ENCODE measurements around the gene LRMDA. TPM values are rescaled to one million over a fixed set of nuclear protein-coding genes. Genes with fewer than 3 reads are reported as not detected.

Gene LRMDA
- total RNA-seq, 2 experiments from 2014 or later: not detected

DNA sequence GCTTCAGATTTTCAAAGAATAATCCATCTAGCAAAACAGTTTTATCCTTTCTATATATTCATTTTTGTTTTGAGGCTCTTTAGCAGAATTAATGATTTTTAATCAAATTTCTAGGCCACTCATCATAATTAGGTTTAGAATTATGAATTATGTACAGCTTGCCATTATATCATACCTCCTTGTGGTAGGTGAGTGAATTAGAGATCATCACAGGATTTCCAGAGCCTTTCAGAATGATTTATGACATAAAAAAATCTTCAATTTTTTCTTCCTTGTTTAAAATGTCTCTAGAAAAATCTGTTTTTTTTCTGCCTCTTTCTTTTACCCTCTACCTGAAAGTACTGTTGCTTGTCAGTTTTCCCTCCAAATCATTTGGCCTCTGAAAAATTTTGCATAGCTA lies 433.3 kb downstream of the LRMDA start:
- POLR2A ChIA-PET: no interaction called here
- Mint-ChIP-seq H3K4me1 (no peaks in the 10 kb centered on the region), H3K27ac (no peak overlapping the region), H3K4me3 (no peak overlapping the region), H3K27me3 (no peaks in the 10 kb centered on the region), H3K9me3 (no peaks in the 10 kb centered on the region), H3K36me3 (no peaks in the 10 kb centered on the region)
- no peak for ATAC-seq (ENCODE audit: low read depth)
- DNase-seq: no peak

DNA sequence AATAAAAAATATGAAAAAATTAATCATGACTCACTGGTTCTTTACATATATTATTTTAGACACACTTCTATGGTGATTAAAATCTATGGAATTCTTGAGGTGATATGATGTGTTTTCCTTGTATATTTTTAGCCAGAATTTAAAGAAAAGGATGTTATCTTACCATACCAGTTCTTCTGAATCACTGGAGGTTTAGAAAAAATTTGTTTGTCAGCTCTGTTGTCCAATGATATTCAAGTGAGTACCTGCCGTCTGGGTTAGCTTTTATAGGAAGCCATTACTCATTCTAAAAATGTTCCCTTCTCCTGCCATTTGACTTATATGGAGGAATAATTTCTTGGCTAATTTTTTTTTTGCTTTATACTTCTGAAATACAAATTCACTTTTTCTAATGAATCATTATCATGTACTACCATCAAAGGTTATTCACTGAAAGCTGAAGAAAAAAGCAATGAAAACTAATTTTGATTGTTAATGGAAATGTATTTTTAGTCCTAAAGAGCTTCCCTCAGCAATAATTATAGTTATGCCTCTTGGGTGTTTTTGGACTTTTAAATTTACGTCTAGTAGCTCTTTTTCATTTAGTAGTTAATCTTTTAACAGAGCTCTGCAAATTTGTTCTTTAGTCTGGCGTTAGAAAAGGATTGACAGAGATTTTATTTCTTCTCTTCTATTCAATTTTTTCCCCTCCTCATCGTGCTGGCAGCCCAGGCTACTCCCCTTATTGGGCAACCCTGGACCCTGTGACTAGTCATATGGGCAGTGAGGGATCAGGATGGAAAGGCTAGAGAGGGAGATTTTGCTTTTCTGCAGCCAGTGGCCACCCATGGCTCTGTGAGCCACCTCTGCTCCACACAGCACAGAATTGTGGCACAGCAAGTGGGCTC lies 434.2 kb downstream of the LRMDA start:
- DNase-seq (no peak), ATAC-seq (ENCODE audit: low read depth) (no peak)
- Mint-ChIP-seq H3K4me1 (no peaks in the 10 kb centered on the region), H3K27ac (no peak overlapping the region), H3K9me3 (no peaks in the 10 kb centered on the region), H3K36me3 (no peaks in the 10 kb centered on the region), H3K4me3 (no peak overlapping the region), H3K27me3 (no peaks in the 10 kb centered on the region)
- POLR2A ChIA-PET: no interaction called here

DNA sequence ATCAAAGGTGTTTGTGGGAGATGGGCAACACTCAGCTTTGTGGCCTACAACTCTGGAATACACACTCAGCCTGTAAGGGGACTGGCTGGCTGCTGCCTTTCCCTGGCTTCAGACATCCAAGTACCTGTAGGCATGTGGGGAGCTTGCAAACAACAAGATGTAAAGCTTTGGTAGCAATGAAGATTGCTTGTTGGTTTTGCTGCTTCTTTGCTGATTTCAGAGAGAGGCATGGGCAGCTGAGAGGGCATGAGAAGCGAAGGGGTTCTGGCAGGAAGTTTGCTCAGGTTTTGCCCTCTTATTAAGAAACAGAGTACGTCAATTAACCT lies 434.8 kb downstream of the LRMDA start:
- POLR2A ChIA-PET: no interaction called here
- H3K36me3 Mint-ChIP-seq: no peaks in the 10 kb centered on the region
- no peak overlapping the region for H3K27ac Mint-ChIP-seq
- H3K9me3 Mint-ChIP-seq: no peaks in the 10 kb centered on the region
- no peaks in the 10 kb centered on the region for H3K27me3 Mint-ChIP-seq
- DNase-seq (no peak), ATAC-seq (ENCODE audit: low read depth) (no peak)
- H3K4me1 Mint-ChIP-seq: no peaks in the 10 kb centered on the region
- no peak overlapping the region for H3K4me3 Mint-ChIP-seq

DNA sequence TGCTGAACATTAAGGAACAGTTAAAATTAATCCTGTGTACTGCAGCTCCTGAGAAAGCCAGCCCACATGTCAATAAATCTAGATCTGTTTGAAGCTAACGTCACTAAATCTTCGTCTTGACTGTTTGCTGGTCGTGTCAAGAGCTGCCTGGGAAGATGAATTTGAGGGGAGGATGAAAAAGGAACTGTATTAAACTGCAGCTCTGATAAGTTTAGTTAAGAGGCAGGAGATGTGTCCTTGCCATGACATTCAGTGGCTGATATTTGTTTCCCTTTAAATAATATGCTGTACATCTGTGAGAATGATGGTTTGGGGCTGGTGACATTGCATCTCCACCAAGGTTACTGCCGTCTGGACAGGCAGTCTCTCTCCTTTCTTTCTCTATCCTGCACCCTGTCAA lies 435.3 kb downstream of the LRMDA start:
- no peaks in the 10 kb centered on the region for H3K27me3 Mint-ChIP-seq
- H3K9me3 Mint-ChIP-seq: no peaks in the 10 kb centered on the region
- no peaks in the 10 kb centered on the region for H3K4me1 Mint-ChIP-seq
- POLR2A ChIA-PET: no interaction called here
- H3K36me3 Mint-ChIP-seq: no peaks in the 10 kb centered on the region
- DNase-seq (no peak), ATAC-seq (ENCODE audit: low read depth) (no peak)
- H3K27ac Mint-ChIP-seq: no peak overlapping the region
- H3K4me3 Mint-ChIP-seq: no peak overlapping the region

DNA sequence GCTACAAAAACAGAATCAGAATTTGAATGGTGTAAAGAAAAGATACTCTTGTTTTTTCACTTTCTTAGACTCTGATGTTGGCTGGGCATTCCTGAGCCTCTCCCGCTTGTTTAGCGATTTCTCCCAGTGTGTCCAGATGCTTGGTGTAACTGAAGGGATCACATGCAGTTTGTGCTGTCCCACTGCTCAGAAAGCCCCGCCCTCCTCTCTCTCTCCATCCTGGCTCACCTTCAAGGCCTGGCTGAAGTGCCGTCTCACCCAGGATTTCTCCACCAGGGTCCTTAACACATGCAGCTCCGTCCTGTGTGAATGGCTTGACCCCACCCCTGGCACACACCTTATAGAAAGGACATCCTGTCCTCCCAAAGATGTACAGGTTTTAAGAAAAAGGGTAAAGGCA lies 437.1 kb downstream of the LRMDA start:
- Mint-ChIP-seq H3K4me3 (no peak overlapping the region), H3K27me3 (no peaks in the 10 kb centered on the region), H3K36me3 (no peaks in the 10 kb centered on the region), H3K4me1 (no peaks in the 10 kb centered on the region), H3K9me3 (no peaks in the 10 kb centered on the region), H3K27ac (no peak overlapping the region)
- DNase-seq (no peak), ATAC-seq (ENCODE audit: low read depth) (no peak)
- POLR2A ChIA-PET: no interaction called here

DNA sequence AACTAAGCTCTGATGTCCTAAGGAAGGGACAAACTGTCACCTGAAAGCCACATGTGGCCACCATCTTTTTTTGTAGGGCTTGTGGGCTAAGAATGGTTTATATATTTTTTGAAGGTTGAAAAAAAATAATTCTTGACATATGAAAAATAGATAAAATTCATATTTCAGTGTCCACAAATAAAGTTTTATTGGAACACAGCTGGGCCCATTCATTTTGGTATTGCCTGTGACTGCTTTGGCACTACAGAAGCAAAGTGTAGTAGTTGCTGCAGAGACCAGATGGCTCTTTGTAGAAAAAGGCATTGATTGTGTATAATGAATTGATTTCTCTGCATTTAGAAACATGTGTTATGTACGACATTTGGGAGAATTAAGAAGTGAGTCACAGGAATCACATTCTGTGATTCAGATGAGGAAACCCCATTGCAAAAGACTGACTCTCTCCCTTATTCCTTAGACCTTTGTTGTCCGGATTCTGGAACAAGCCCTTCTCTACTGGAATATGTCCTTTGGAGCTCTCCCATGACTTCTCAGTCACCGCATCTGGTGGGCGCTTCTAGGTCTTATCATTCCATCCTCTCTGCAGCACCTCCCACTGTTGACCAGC lies 438.7 kb downstream of the LRMDA start:
- no peaks in the 10 kb centered on the region for H3K4me1 Mint-ChIP-seq
- no peaks in the 10 kb centered on the region for H3K27me3 Mint-ChIP-seq
- no peak overlapping the region for H3K27ac Mint-ChIP-seq
- ATAC-seq (ENCODE audit: low read depth) (no peak), DNase-seq (no peak)
- H3K9me3 Mint-ChIP-seq: no peaks in the 10 kb centered on the region
- POLR2A ChIA-PET: no interaction called here
- H3K36me3 Mint-ChIP-seq: no peaks in the 10 kb centered on the region
- H3K4me3 Mint-ChIP-seq: no peak overlapping the region

DNA sequence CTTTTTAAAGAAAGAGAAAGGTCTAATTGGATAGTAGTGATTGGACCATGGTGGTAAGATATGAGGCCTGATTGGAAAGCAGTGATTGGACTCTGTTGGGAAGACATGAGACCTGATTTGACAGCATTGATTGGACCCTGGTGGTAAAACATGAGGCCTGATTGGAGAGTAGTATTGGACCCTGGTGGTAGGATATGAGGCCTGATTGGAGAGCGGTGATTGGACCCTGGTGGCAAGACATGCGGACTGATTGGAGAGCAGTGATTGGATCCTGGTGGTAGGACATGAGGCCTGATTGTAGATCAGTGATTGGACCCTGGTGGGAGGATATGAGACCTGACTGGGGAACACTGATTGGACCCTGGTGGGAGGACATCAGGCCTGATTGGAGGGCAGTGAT lies 444.3 kb downstream of the LRMDA start:
- no peaks in the 10 kb centered on the region for H3K27me3 Mint-ChIP-seq
- ATAC-seq (ENCODE audit: low read depth): no peak
- no peak overlapping the region for H3K27ac Mint-ChIP-seq
- no peak overlapping the region for H3K4me3 Mint-ChIP-seq
- POLR2A ChIA-PET: no interaction called here
- no peaks in the 10 kb centered on the region for H3K36me3 Mint-ChIP-seq
- H3K9me3 Mint-ChIP-seq: no peaks in the 10 kb centered on the region
- DNase-seq: no peak
- no peaks in the 10 kb centered on the region for H3K4me1 Mint-ChIP-seq

DNA sequence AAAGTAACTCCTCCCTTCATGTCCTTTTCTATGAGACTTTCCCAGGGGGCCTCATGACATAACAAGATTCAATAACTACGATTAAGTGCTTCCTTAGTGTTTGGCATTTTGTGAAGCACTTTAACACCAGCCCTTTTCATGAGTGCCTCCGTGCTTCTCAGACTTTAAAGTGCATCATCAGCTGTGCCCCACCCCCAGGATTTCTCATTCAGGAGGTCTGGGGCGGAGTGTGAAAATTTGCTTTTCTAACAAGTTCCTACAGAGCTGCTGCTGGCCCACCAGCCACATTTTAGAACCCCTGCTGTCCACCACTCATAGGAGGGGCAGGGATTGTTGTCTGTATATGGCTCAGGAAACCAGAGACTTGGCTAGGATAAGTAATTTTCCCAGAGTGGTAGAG lies 445.3 kb downstream of the LRMDA start:
- H3K36me3 Mint-ChIP-seq: no peaks in the 10 kb centered on the region
- no peaks in the 10 kb centered on the region for H3K27me3 Mint-ChIP-seq
- H3K27ac Mint-ChIP-seq: no peak overlapping the region
- POLR2A ChIA-PET: no interaction called here
- no peak for DNase-seq
- H3K4me1 Mint-ChIP-seq: no peaks in the 10 kb centered on the region
- ATAC-seq (ENCODE audit: low read depth): no peak
- H3K9me3 Mint-ChIP-seq: no peaks in the 10 kb centered on the region
- no peak overlapping the region for H3K4me3 Mint-ChIP-seq

DNA sequence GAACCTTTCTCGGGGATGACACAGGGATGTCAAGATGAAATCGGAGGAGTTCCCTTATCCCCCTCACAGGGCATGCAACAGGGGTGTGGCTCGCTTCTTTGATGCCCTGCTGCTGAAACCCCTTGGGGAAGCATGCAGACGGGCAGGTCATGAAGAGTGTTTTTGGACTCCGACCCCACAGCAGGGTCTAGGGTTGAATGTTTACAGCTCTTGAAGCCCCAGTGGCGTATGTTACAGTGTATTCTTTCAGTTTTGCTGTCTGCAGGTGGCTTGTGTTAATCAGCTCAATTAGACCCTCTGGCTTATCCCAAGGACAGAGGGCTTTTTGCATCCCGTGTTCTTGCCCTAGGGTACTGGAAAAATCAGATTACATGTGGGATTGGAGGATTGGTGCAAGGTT lies 446.5 kb downstream of the LRMDA start:
- no peaks in the 10 kb centered on the region for H3K9me3 Mint-ChIP-seq
- no peaks in the 10 kb centered on the region for H3K27me3 Mint-ChIP-seq
- POLR2A ChIA-PET: no interaction called here
- H3K36me3 Mint-ChIP-seq: no peaks in the 10 kb centered on the region
- H3K27ac Mint-ChIP-seq: no peak overlapping the region
- H3K4me3 Mint-ChIP-seq: no peak overlapping the region
- no peaks in the 10 kb centered on the region for H3K4me1 Mint-ChIP-seq
- no peak for DNase-seq
- ATAC-seq (ENCODE audit: low read depth): no peak

DNA sequence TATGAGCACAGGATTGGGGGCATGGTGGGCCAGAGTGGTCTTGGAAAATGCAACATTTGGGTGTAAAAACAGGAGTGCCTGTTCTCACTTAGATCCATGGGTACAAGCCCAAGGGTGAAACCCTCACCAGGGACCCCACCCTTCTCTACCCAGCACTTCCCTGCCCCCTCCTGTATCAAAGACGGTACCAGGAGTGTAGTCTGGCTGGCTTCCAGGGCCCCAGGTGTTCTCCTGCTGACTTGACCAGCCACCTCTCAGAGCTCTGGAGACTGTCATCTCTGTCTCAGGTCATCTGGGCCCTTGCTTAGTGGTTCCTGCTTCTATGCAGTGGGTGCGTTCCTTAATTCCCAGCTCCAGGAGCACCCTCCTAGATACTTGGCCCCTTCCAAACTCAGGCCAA lies 447.2 kb downstream of the LRMDA start:
- DNase-seq: no peak
- POLR2A ChIA-PET: no interaction called here
- H3K4me3 Mint-ChIP-seq: no peak overlapping the region
- H3K36me3 Mint-ChIP-seq: no peaks in the 10 kb centered on the region
- H3K27ac Mint-ChIP-seq: no peak overlapping the region
- ATAC-seq (ENCODE audit: low read depth): no peak
- H3K27me3 Mint-ChIP-seq: no peaks in the 10 kb centered on the region
- H3K4me1 Mint-ChIP-seq: no peaks in the 10 kb centered on the region
- H3K9me3 Mint-ChIP-seq: no peaks in the 10 kb centered on the region

DNA sequence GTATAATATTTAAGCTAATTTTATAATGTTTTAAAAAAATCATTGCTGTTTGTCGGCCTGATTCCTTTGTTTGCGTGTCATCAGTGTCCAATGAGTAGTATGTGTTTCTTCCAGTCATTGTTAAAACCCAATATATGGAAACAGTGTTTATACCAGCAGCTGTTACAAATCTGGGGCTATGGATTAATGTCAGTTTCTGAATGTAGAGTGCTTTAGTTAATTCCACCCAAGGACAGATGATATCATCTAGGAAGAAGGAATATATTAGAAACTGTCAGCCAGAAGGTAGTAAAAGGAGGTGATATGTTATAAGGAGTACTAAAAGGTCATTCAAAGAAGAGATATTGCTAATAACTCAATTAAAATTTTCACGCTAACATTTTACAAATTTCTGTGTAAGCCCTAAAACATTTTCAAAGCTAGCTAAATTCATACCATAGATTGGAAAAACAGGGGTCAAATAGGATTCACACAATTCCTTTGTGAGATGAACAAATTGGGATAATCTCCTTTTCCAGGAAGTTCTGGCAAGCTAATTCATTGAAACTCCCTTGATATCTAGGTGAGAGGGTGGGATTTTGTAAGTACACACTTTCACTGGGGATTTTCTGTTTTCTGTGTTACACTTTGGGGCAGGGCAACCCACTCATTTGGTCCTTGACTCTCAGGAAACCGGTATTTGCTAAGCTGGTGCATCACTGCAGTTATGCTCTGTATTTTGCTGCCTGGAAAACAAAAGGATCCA lies 448.8 kb downstream of the LRMDA start:
- Mint-ChIP-seq H3K9me3 (no peaks in the 10 kb centered on the region), H3K36me3 (no peaks in the 10 kb centered on the region), H3K27me3 (no peaks in the 10 kb centered on the region), H3K27ac (no peak overlapping the region), H3K4me1 (no peaks in the 10 kb centered on the region), H3K4me3 (no peak overlapping the region)
- ATAC-seq (ENCODE audit: low read depth) (no peak), DNase-seq (no peak)
- POLR2A ChIA-PET: no interaction called here

DNA sequence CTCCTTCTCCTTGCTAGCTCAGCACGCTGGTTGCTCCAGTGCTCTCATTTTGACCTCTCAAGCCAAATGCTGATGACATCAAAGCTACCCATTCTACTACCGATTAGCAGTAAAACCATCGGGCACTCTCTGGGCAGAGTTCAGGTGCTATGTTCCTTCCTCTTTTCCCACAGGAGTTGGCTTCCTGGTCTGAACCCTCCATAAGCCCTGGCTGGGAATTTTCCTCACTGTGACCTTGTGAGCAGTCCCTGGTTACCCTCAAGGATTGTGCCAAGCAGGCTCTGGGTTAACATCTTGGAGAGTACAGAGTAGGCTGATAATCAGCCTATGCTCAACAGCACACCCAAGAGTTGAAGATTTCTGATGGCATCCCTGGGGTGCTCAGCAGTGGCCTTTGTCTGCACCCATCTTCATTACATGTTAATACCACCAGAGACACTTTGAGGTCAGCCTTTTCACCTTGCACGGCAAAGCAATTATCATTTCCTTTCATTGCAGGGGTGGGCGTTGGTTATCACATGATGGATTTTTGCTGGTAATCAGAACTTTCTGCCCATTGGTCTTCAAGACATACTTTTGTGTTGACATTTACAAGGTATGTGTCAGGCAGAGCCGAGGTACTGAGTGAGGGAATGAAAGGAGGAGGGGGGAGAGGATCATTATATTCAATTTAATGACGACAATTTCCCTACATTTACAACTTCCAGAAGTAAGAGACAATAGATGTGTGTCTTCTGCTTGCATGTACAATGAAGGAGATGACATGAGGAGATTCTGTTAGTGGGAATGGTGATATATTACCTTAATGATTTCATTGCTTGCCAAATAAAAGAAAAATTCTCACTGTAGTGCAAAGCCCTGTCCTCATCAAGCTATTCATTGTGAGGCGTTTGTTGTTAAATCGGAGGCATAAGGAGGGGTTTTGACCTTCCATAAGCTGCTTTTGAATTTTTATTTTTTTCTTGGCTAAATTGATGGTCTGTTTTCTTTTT lies 452.0 kb downstream of the LRMDA start:
- H3K4me3 Mint-ChIP-seq: no peak overlapping the region
- no peak overlapping the region for H3K27ac Mint-ChIP-seq
- no peaks in the 10 kb centered on the region for H3K4me1 Mint-ChIP-seq
- POLR2A ChIA-PET: no interaction called here
- no peaks in the 10 kb centered on the region for H3K9me3 Mint-ChIP-seq
- no peak for DNase-seq
- H3K36me3 Mint-ChIP-seq: no peaks in the 10 kb centered on the region
- H3K27me3 Mint-ChIP-seq: no peaks in the 10 kb centered on the region
- ATAC-seq (ENCODE audit: low read depth): no peak

DNA sequence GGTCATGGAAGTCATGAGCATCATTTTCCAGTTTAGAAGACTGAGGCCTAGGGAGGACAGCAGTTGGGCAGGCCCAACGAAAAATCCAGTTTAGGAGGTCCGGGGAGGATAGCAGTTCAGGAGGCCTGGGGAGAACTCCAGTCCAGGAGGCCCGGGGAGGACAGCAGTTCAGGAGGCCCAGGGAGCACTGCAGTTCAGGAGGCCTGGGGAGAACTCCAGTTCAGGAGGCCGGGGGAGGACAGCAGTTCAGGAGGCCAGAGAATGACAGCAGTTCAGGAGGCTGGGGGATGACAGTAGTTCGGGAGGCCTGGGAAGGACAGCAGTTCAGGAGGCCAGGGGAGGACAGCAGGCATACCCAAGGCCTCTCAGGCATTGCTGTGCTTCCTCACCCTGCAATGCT lies 453.4 kb downstream of the LRMDA start:
- Mint-ChIP-seq H3K27me3 (no peaks in the 10 kb centered on the region), H3K27ac (no peak overlapping the region), H3K4me1 (no peaks in the 10 kb centered on the region), H3K36me3 (no peaks in the 10 kb centered on the region), H3K9me3 (no peaks in the 10 kb centered on the region), H3K4me3 (no peak overlapping the region)
- POLR2A ChIA-PET: no interaction called here
- DNase-seq (no peak), ATAC-seq (ENCODE audit: low read depth) (no peak)
